Parathyroid adenoma (tissue), 2 donors: Measurements from ENCODE around the gene SUV39H1.

Experiments
- H2AFZ ChIP-seq: fragments of 300-600 bp; sonication (generic); one replicate; pipeline ENCODE4 v1.7.0; 2017; ENCODE audit warnings: antibody characterized with exemption, mild to moderate bottlenecking
- H3K27ac ChIP-seq: fragments of 300-600 bp; sonication (generic); one replicate; pipeline ENCODE4 v1.7.0; 2017
- H3K27me3 ChIP-seq: fragments of 300-600 bp; sonication (generic); one replicate; pipeline ENCODE4 v1.7.0; 2017; ENCODE audit warnings: low read length; ENCODE audit not compliant: control insufficient read depth, insufficient read depth
- H3K36me3 ChIP-seq: fragments of 300-600 bp; sonication (generic); one replicate; pipeline ENCODE4 v1.7.0; 2017; ENCODE audit warnings: low read length; ENCODE audit not compliant: control insufficient read depth, insufficient read depth
- H3K4me1 ChIP-seq: fragments of 300-600 bp; sonication (generic); one replicate; pipeline ENCODE4 v1.7.0; 2017; ENCODE audit warnings: control low read depth
- H3K4me2 ChIP-seq: fragments of 300-600 bp; sonication (generic); one replicate; pipeline ENCODE4 v1.7.0; 2017; ENCODE audit warnings: low read length
- H3K4me3 ChIP-seq: fragments of 300-600 bp; sonication (generic); one replicate; pipeline ENCODE4 v1.7.0; 2017; ENCODE audit warnings: low read depth, low read length
- H3K79me2 ChIP-seq: fragments of 300-600 bp; sonication (generic); one replicate; pipeline ENCODE4 v1.7.0; 2017; ENCODE audit warnings: control low read depth
- H3K9ac ChIP-seq: fragments of 300-600 bp; sonication (generic); one replicate; pipeline ENCODE4 v1.7.0; 2017; ENCODE audit warnings: mild to moderate bottlenecking
- H3K9me3 ChIP-seq: fragments of 300-600 bp; sonication (generic); one replicate; pipeline ENCODE4 v1.7.0; 2017; ENCODE audit warnings: low read length; ENCODE audit not compliant: control insufficient read depth
- CTCF ChIP-seq: fragments of 300-600 bp; sonication (generic); IDR thresholded peaks from one replicate; pipeline ENCODE4 v1.7.0; 2017; ENCODE audit warnings: antibody characterized with exemption, mild to moderate bottlenecking
- donor health status: primary hyperparathyroidism.

Gene SUV39H1

GRCh38 chrX:48700951-48701653, 4.6 kb downstream of the SUV39H1 start:
- TF ChIP-seq CTCF = no peak

GRCh38 chrX:48702032-48702431, 5.5 kb downstream of the SUV39H1 start:
- no peaks in the 10 kb centered on the region for H3K27me3 ChIP-seq
- TF ChIP-seq CTCF = no peak
- no peak overlapping the region for H3K4me3 ChIP-seq
- H3K4me2 ChIP-seq = no peak overlapping the region
- no peaks in the 10 kb centered on the region for H3K79me2 ChIP-seq
- no peak overlapping the region for H3K9ac ChIP-seq
- H3K9me3 ChIP-seq = no peaks in the 10 kb centered on the region
- no peaks in the 10 kb centered on the region for H3K36me3 ChIP-seq
- H3K4me1 ChIP-seq = no peaks in the 10 kb centered on the region
- no peak overlapping the region for H2AFZ ChIP-seq
- no peak overlapping the region for H3K27ac ChIP-seq

More at GRCh38 chrX:48700951-48701653, 4.6 kb downstream of the SUV39H1 start:
- no peak overlapping the region for H3K9ac ChIP-seq
- no peak overlapping the region for H2AFZ ChIP-seq
- no peaks in the 10 kb centered on the region for H3K9me3 ChIP-seq
- H3K4me3 ChIP-seq = no peak overlapping the region
- no peaks in the 10 kb centered on the region for H3K27me3 ChIP-seq
- H3K4me1 ChIP-seq = no peaks in the 10 kb centered on the region
- H3K27ac ChIP-seq = no peak overlapping the region
- no peaks in the 10 kb centered on the region for H3K79me2 ChIP-seq
- H3K4me2 ChIP-seq = no peak overlapping the region
- H3K36me3 ChIP-seq = no peaks in the 10 kb centered on the region

- H3K9me3 ChIP-seq = no peaks in the 10 kb centered on the region
- no peak overlapping the region for H3K4me2 ChIP-seq
- H3K4me3 ChIP-seq = no peak overlapping the region
- no peaks in the 10 kb centered on the region for H3K36me3 ChIP-seq
- no peak overlapping the region for H3K27ac ChIP-seq
- no peak overlapping the region for H2AFZ ChIP-seq
- no peak for TF ChIP-seq CTCF
- H3K27me3 ChIP-seq = no peaks in the 10 kb centered on the region
- no peaks in the 10 kb centered on the region for H3K4me1 ChIP-seq
- no peak overlapping the region for H3K9ac ChIP-seq
- H3K79me2 ChIP-seq = no peaks in the 10 kb centered on the region
Measured at GRCh38 chrX:48702716-48703115, 6.2 kb downstream of the SUV39H1 start.

- Histone ChIP-seq H3K36me3 (no peaks in the 10 kb centered on the region), H3K4me1 (no peaks in the 10 kb centered on the region), H2AFZ (no peak overlapping the region), H3K4me3 (no peak overlapping the region), H3K9ac (no peak overlapping the region), H3K9me3 (no peaks in the 10 kb centered on the region), H3K27ac (no peak overlapping the region), H3K4me2 (no peak overlapping the region), H3K27me3 (no peaks in the 10 kb centered on the region), H3K79me2 (no peaks in the 10 kb centered on the region)
- TF ChIP-seq CTCF = no peak
Measured at GRCh38 chrX:48703228-48703627, 6.7 kb downstream of the SUV39H1 start.
